NCI-H2196 (cell line): ENCODE data around the gene SLC30A10.
"Not testable (repeated sequence)": the region's sequence is repeated elsewhere in the genome, so short reads cannot be mapped to it uniquely, and the experiment has no call there.

Source experiments
- DNase-seq: peaks from one replicate; lab custom pipeline; 2025; ENCODE audit not compliant: unreplicated experiment; lab: John Stamatoyannopoulos, UW

SLC30A10 gene

GRCh38 chr1:219897914-219898313, 30.4 kb downstream of the SLC30A10 start:
- DNase-seq = no peak

- not testable (repeated sequence) for DNase-seq
Measured at GRCh38 chr1:219892271-219892670, 36.1 kb downstream of the SLC30A10 start.

- DNase-seq = not testable (repeated sequence)
Measured at GRCh38 chr1:219891846-219892245, 36.5 kb downstream of the SLC30A10 start.

- DNase-seq = not testable (repeated sequence)
Measured at GRCh38 chr1:219888667-219889066, 39.7 kb downstream of the SLC30A10 start.

- DNase-seq = no peak
Measured at GRCh38 chr1:219885680-219886079, 42.7 kb downstream of the SLC30A10 start.

DNA sequence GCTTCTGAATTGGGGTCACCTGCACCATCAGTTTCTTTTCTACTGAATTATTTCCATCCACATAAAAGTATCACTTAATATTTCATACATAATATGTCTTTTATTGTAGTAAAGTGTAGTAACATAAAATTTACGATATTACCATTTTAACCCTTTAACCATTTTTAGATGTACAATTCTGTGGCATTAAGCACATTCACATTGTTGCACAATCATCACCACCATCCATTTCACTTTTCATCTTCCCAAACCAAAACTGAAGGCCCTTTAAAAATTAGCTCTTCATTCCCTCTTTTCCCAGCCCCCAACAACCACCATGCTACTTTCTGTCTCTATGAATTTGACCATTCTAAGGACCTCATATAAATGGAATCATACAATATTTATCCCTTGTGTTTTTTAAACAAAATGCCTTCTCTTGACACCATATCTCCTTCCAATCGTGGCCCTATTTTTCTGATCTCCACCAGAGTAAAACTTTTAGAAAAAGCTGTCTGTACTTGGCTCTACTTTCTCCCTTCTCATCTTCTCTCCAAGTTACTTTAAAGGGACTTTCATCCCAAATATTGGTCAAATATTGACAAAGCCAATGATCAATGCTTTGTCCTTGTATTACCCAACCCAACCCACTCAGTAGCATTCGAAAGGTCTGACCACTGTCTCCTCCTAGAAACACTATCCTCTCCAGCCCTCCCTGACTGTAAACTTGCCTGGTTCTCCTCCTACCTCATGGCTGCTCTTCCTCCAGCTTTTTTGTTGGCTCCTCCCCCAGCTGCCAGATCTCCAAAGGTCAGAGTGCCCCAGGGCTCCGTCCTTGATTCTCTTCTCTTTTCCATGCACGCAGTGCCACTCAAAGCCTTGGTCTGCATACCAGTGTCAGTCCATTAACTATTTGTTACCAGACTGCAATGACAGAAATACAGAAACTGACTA, 44.7 kb downstream of the SLC30A10 start:
- no peak for DNase-seq

- no peak for DNase-seq
Measured at GRCh38 chr1:219882755-219883154, 45.6 kb downstream of the SLC30A10 start.

- DNase-seq = no peak
Measured at GRCh38 chr1:219882096-219882495, 46.3 kb downstream of the SLC30A10 start.

- DNase-seq = no peak
Measured at GRCh38 chr1:219880765-219881457, 47.4 kb downstream of the SLC30A10 start.

DNA sequence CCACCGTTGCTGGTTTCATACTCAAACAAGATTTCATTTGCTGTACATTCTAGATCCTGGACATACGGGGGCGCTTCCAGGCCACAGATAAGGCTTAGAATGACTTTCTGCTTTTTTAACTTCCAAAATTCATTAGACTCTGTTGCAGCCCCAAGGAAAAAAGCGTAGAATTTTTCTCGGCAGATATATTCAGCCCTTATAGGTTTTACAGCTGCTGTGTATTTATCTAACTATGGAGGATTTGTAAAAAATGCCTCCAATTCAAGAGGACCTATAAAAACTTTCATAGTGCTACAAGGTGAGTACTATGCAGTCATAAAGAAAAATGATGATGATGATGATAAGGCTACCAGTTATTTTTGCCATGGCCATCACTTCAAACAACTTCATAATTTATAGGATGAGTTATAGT, 51.6 kb downstream of the SLC30A10 start:
- DNase-seq = no peak

- no peak for DNase-seq
Measured at GRCh38 chr1:219875860-219876259, 52.5 kb downstream of the SLC30A10 start.

DNA sequence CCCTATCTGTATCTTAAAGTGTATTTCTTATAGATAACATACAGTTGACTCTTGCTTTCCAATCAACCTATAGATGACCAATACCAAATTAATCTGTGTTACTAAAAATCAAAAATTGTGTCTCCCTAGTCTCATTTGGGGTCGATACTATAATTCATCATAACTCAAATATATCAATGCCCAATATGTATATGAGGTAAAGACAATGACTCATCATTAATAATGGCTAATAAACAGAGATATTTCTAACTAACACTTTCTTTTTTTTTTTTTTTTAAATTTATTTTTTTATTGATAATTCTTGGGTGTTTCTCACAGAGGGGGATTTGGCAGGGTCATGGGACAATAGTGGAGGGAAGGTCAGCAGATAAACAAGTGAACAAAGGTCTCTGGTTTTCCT, 55.8 kb downstream of the SLC30A10 start:
- not testable (repeated sequence) for DNase-seq

GRCh38 chr1:219871427-219872057, 56.8 kb downstream of the SLC30A10 start:
- DNase-seq = no peak

GRCh38 chr1:219868615-219869014, 59.7 kb downstream of the SLC30A10 start:
- not testable (repeated sequence) for DNase-seq
